GM06990 (cell line): ENCODE data around the gene MR1.
"Not testable (repeated sequence)": the region's sequence is repeated elsewhere in the genome, so short reads cannot be mapped to it uniquely, and the experiment has no call there.

Experiments used
- DNase-seq: peaks from one replicate; pipeline ENCODE4 v3.0.0-alpha.2; 2011; ENCODE audit not compliant: insufficient read length; ENCODE audit errors: extremely low read depth
- H3K27me3 ChIP-seq: replicated peaks from 2 replicates; pipeline ENCODE4 v1.6.0; 2011; ENCODE audit warnings: low read length; ENCODE audit not compliant: control insufficient read depth, insufficient read depth
- H3K36me3 ChIP-seq: 2 replicates; pipeline ENCODE4 v1.5.1; 2011; ENCODE audit warnings: low read length; ENCODE audit not compliant: control insufficient read depth, insufficient read depth
- H3K4me3 ChIP-seq: replicated peaks from 2 replicates; pipeline ENCODE4 v1.5.1; 2011; ENCODE audit warnings: low read depth, mild to moderate bottlenecking, control low read depth, low read length
- CTCF ChIP-seq: IDR thresholded peaks from 2 replicates; pipeline ENCODE4 v1.5.1; 2011; ENCODE audit warnings: low read length, control low read depth, mild to moderate bottlenecking, inconsistent platforms; ENCODE audit not compliant: insufficient read depth, poor library complexity, severe bottlenecking

Gene MR1

GRCh38 chr1:181057079-181057478, 23.3 kb downstream of the MR1 start:
- H3K27me3 ChIP-seq = no peaks in the 10 kb centered on the region
- no peak for TF ChIP-seq CTCF
- H3K36me3 ChIP-seq = peaks cover 8% of the 10 kb centered on the region
- DNase-seq = no peak
- H3K4me3 ChIP-seq = no peak overlapping the region

GRCh38 chr1:181059435-181059834, 25.7 kb downstream of the MR1 start:
- no peak for TF ChIP-seq CTCF
- H3K27me3 ChIP-seq = no peaks in the 10 kb centered on the region
- no peak for DNase-seq

GRCh38 chr1:181060066-181060465, 26.3 kb downstream of the MR1 start:
- H3K4me3 ChIP-seq = no peak overlapping the region
- DNase-seq = no peak
- H3K27me3 ChIP-seq = no peaks in the 10 kb centered on the region
- TF ChIP-seq CTCF = no peak
- peaks cover 3% of the 10 kb centered on the region for H3K36me3 ChIP-seq

More at GRCh38 chr1:181059435-181059834, 25.7 kb downstream of the MR1 start:
- H3K4me3 ChIP-seq = no peak overlapping the region
- peaks cover 3% of the 10 kb centered on the region for H3K36me3 ChIP-seq

DNA sequence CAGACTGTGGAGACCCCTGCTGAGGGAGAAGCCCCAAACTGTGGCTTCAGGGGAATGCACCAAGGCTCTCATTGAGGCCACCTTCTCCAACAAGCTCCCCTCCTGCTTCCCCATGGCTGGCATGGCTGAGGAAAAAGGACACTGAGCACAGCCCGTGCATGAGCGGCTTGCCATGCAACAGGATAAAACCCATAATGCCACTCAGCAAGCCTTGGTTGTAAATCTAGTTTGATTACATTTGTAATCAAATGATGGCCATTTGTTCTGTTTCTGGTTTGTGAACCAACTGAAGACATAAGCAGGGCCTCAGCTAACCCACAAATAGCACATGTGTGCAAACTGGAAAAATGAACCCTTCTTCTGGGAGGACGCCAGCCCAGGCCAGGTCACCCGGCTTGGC, 27.2 kb downstream of the MR1 start:
- H3K4me3 ChIP-seq, DNase-seq, H3K27me3 ChIP-seq, H3K36me3 ChIP-seq: not testable (repeated sequence)

- no peak for DNase-seq
- no peak for TF ChIP-seq CTCF
- Histone ChIP-seq H3K4me3 (no peak overlapping the region; the same call in 1 of the 2 replicates), H3K27me3 (no peaks in the 10 kb centered on the region), H3K36me3 (peaks cover 2% of the 10 kb centered on the region; the same call in 1 of the 2 replicates)
Observed at GRCh38 chr1:181061487-181061886, 27.7 kb downstream of the MR1 start.

GRCh38 chr1:181061891-181062835, 28.4 kb downstream of the MR1 start:
- DNase-seq = peak; percentile 79
- H3K36me3 ChIP-seq = no peaks in the 10 kb centered on the region; the same call in 1 of the 2 replicates
- no peak for TF ChIP-seq CTCF
- no peaks in the 10 kb centered on the region for H3K27me3 ChIP-seq
- H3K4me3 ChIP-seq = peak overlapping the region; percentile 41
